VCaP (cell line): ENCODE results near the gene TAOK3.

ENCODE experiments used
- H3K27ac ChIP-seq: fragments of 450-650 bp; 2 replicates; pipeline ENCODE4 v1.5.1; 2017
- TF ChIP-seq, protein P1 (sequence below): fragments of 450-650 bp; conservative IDR thresholded peaks from 2 replicates; pipeline ENCODE4 v1.5.1; 2017; ENCODE audit warnings: mild to moderate bottlenecking, moderate library complexity

The TAOK3 gene

DNA sequence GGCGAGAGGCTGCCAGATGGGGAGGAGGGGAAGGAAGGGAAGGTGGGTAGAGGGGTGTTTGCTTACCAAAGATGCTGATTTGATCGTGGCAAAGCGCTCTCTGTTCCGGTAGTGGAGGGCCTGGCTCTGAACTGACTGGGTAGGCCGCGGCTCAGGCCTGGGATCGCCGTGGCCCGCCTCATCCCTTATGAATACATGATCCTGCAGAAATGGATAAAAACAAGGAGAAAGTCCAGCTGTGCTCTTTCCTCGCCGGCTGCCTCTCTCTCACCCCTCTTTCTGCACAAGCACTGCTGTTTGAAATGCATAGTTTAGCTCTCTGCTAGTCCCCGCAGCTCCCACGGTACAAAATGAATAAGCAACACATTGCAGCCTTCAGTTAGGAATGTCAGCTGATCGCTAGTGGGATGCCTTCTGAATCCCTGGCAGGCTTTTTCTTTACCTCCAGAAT, 182.9 kb downstream of the TAOK3 start:
- no peak overlapping the region for H3K27ac ChIP-seq
- TF ChIP-seq, protein P1, sequence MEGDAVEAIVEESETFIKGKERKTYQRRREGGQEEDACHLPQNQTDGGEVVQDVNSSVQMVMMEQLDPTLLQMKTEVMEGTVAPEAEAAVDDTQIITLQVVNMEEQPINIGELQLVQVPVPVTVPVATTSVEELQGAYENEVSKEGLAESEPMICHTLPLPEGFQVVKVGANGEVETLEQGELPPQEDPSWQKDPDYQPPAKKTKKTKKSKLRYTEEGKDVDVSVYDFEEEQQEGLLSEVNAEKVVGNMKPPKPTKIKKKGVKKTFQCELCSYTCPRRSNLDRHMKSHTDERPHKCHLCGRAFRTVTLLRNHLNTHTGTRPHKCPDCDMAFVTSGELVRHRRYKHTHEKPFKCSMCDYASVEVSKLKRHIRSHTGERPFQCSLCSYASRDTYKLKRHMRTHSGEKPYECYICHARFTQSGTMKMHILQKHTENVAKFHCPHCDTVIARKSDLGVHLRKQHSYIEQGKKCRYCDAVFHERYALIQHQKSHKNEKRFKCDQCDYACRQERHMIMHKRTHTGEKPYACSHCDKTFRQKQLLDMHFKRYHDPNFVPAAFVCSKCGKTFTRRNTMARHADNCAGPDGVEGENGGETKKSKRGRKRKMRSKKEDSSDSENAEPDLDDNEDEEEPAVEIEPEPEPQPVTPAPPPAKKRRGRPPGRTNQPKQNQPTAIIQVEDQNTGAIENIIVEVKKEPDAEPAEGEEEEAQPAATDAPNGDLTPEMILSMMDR, result no peak

DNA sequence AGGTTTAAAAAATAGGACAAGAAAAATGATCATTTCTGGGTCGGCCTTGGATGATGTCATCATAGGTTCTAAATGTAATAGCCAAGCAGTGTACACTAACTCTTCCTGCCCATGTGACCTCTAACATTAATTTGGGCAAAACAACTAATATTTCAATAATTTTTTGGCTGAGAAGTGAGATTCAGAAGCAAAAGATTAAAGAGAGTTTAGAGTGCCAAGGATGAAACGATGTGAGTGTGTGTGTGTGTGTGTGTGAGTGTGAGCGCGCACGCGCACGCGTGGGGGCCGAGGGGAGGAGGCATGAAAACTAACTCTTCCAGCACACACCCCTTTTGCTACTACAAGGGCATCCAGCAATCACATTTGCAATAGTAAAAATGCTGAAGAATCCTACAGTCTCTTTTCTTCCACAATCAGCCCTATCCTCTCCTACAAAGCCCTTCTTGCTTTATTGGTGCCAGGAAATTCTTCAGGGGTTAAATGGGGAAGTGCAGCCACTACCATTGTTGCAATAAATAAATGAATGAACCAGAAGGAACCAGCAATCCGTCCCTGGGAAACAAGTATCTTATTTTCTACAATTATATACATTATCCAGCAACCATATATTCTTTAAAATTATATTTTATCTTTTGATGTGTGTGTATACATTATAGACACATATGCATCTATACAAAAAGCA, 183.9 kb downstream of the TAOK3 start:
- H3K27ac ChIP-seq, result no peak overlapping the region

DNA sequence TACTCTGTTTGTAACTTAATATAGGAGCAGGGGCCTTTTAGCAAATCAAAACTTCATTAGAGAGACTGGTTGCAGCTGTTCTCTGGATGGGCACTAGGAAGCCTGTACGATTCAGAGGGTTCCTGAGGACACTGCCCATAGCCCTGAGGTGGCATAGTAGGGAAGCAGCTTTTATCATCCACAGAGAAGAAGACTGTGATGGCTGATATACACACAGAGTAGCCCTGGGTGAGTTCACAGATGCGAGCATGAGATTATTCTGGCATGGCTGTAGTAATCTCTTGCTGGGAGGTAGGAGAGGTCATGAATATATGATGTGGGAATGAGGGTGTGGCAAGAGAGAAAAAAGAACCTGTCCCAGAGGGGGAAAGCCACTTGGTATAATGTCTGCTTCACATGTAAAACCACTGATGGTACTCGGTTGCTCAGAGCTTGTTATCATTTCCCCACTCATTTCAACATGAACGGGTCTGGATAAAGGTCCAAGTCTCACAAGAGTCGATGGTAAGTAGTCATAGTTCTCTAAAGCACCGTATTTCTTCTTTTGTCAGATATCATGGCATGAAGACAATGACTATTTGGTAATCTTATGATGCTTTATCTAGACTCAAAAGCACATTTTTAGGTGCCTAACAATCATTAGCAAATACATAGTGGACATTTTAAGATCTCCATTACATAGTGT, 184.8 kb downstream of the TAOK3 start:
- TF ChIP-seq, protein P1, result no peak
- H3K27ac ChIP-seq, result no peak overlapping the region

More for the DNA sequence above, 183.9 kb downstream of the TAOK3 start:
- TF ChIP-seq, protein P1, result no peak

- TF ChIP-seq, protein P1, result no peak
- no peak overlapping the region for H3K27ac ChIP-seq
Measured at GRCh38 chr12:118185602-118186397, 186.9 kb downstream of the TAOK3 start.

GRCh38 chr12:118183711-118184110, 189.0 kb downstream of the TAOK3 start:
- TF ChIP-seq, protein P1, result no peak
- H3K27ac ChIP-seq, result no peak overlapping the region

DNA sequence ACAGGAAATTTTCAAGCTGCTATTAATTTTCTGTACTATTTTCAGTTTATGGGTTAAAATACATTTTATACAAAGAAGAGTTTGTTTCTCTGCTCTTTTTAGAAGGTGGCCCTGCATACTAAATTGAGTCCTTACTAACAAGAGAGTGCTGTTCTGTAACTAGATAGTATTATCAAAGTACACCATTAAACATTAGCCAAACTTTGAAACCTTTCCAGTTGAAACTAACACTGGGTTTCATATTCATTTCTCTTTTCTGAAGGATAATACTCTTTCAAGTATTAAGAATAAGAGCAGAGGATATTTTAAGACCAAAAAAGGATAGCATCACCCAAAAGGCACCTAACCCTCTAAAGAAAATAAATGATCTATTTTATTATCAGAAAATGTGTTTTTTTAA, 189.6 kb downstream of the TAOK3 start:
- TF ChIP-seq, protein P1, result no peak
- H3K27ac ChIP-seq, result no peak overlapping the region

DNA sequence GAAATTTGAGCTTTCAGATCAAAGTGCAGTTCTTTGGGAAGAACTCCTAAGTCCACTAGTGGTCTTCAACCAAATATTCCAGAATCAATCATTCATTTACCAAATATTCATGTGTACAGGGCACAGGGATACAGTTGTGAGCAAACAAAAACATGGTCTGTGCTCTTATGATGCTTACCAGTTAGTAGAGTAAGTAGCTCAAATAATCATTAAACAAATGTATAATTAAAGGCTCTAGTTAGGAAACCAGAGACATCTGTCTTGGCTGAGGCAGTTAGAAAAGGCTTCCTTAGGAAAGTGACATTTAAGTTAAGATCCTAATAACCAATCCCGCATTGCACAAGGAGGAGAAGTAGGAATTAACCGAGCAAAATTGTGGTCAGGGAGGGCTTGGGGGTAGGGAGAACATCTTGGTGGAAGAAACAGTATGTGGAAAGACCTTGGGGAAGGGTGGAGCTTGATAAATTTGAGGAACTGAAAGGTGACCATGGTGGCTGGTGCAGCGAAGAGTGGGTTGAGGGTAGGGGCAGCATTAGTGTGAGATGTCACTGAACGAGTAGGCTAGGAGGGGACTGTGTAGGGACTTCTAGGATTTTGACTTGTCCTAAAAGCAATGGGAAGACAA, 196.8 kb downstream of the TAOK3 start:
- TF ChIP-seq, protein P1, result no peak
- no peak overlapping the region for H3K27ac ChIP-seq
